DND-41 (cell line): ENCODE data around the gene USP17L10.
"Not testable (repeated sequence)": the region's sequence is repeated elsewhere in the genome, so short reads cannot be mapped to it uniquely, and the experiment has no call there.

Source experiments
- EZH2 ChIP-seq: IDR thresholded peaks from 3 replicates; pipeline ENCODE4 v1.6.1; 2012; ENCODE audit warnings: borderline replicate concordance, low read depth, mild to moderate bottlenecking, moderate library complexity, low read length, inconsistent platforms; ENCODE audit not compliant: severe bottlenecking
- TF ChIP-seq, protein P1 (sequence below): IDR thresholded peaks from 2 replicates; pipeline ENCODE4 v1.5.1; 2012; ENCODE audit warnings: borderline replicate concordance, low read length, moderate library complexity, mild to moderate bottlenecking; ENCODE audit not compliant: poor library complexity, severe bottlenecking; ENCODE audit errors: extremely low read depth

- not testable (repeated sequence) for TF ChIP-seq EZH2
- TF ChIP-seq, protein P1, sequence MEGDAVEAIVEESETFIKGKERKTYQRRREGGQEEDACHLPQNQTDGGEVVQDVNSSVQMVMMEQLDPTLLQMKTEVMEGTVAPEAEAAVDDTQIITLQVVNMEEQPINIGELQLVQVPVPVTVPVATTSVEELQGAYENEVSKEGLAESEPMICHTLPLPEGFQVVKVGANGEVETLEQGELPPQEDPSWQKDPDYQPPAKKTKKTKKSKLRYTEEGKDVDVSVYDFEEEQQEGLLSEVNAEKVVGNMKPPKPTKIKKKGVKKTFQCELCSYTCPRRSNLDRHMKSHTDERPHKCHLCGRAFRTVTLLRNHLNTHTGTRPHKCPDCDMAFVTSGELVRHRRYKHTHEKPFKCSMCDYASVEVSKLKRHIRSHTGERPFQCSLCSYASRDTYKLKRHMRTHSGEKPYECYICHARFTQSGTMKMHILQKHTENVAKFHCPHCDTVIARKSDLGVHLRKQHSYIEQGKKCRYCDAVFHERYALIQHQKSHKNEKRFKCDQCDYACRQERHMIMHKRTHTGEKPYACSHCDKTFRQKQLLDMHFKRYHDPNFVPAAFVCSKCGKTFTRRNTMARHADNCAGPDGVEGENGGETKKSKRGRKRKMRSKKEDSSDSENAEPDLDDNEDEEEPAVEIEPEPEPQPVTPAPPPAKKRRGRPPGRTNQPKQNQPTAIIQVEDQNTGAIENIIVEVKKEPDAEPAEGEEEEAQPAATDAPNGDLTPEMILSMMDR = not testable (repeated sequence)
Measured at GRCh38 chr4:9169791-9170459, 40.5 kb upstream of the USP17L10 start, which contains the start of gene FAM90A26.
